ENCODE results near the gene TRIM14.

- TF ChIP-seq CTCF (conservative IDR thresholded peaks at IDR 0.05; ENCODE audit: low read depth, low read length) (no peak), POLR2A (IDR thresholded peaks at IDR 0.05; ENCODE audit: low read depth, low read length) (no peak), SMC3 (IDR thresholded peaks at IDR 0.05; ENCODE audit: low read depth, low read length) (no peak), MAZ (IDR thresholded peaks at IDR 0.05; ENCODE audit: borderline replicate concordance, low read depth, low read length) (no peak), FOS (IDR thresholded peaks at IDR 0.05; ENCODE audit: low read depth, low read length) (no peak), USF2 (IDR thresholded peaks at IDR 0.05; ENCODE audit: low read depth, low read length) (no peak)
These were observed 98.4 kb downstream of the TRIM14 start for GRCh38 chr9:98020476-98021145.

Data from IMR-90 (cell line).